HEK293 (cell line): ENCODE measurements around the gene CAMK2D.

Source experiments
- CTCF ChIA-PET: fragments of 350-600 bp; formaldehyde crosslinking; extraction: SDS; loops from one replicate; lab custom pipeline; 2021; ENCODE audit warnings: antibody characterized with exemption; lab: Yijun Ruan, JAX
- POLR2A ChIA-PET: fragments of 300-600 bp; formaldehyde crosslinking; extraction: SDS; loops from one replicate; lab custom pipeline; 2020; ENCODE audit warnings: antibody characterized with exemption, inconsistent platforms; lab: Yijun Ruan, JAX
- H3K27ac ChIP-seq: fragments of 200-500 bp; sonication (Bioruptor generic); 2 replicates; pipeline ENCODE4 v1.5.1; 2014; ENCODE audit warnings: low read depth, low read length, control low read depth, inconsistent platforms; ENCODE audit errors: extremely low read depth
- H3K36me3 ChIP-seq, 2 experiments: fragments of 200-500 bp in 1 of 2; sonication (Bioruptor generic) in 1 of 2; 1 replicate in 1 of 2; 2 replicates in 1 of 2; pipeline ENCODE4 v1.5.1; 2014 to 2017; ENCODE audit warnings: inconsistent platforms in 2 of 2, low read length in 2 of 2; ENCODE audit not compliant: control insufficient read depth in 2 of 2, insufficient read depth in 1 of 2
- H3K4me1 ChIP-seq: fragments of 200-500 bp; sonication (Bioruptor generic); 2 replicates; pipeline ENCODE4 v1.5.1; 2014; ENCODE audit warnings: mild to moderate bottlenecking, low read length, inconsistent platforms; ENCODE audit not compliant: control insufficient read depth, insufficient read depth
- H3K4me3 ChIP-seq: 2 replicates; pipeline ENCODE4 v1.5.1; 2011; ENCODE audit warnings: low read depth, mild to moderate bottlenecking, control low read depth, low read length, moderate library complexity
- H3K9me3 ChIP-seq: fragments of 200-500 bp; sonication (Bioruptor generic); 2 replicates; pipeline ENCODE4 v1.5.1; 2014; ENCODE audit warnings: low read depth, low read length, inconsistent platforms; ENCODE audit not compliant: control insufficient read depth, insufficient read depth
- BCL11A ChIP-seq: fragments of 450-650 bp; formaldehyde crosslinking; IDR thresholded peaks from 2 replicates; pipeline ENCODE4 v1.5.1; 2016; ENCODE audit warnings: low read depth, missing biosample characterization, missing genetic modification characterization
- HOXD13 ChIP-seq: sonication (generic); formaldehyde crosslinking; IDR thresholded peaks from 2 replicates; pipeline ENCODE4 v1.8.0; 2022; ENCODE audit warnings: missing genetic modification reagents, borderline replicate concordance
- IKZF3 ChIP-seq: fragments of 450-650 bp; IDR thresholded peaks from 2 replicates; pipeline ENCODE4 v1.5.0; 2018; ENCODE audit warnings: missing biosample characterization, mild to moderate bottlenecking, missing genetic modification characterization, moderate library complexity
- SETDB1 ChIP-seq: IDR thresholded peaks from one replicate; pipeline ENCODE4 v1.6.1; 2017; ENCODE audit warnings: mild to moderate bottlenecking, low read length, moderate library complexity, mixed read lengths; ENCODE audit not compliant: insufficient read length
- ZBTB17 ChIP-seq: fragments of 450-650 bp; formaldehyde crosslinking; IDR thresholded peaks from 2 replicates; pipeline ENCODE4 v1.5.1; 2016; ENCODE audit warnings: missing biosample characterization, missing genetic modification characterization
- ZFP3 ChIP-seq: fragments of 450-650 bp; formaldehyde crosslinking; IDR thresholded peaks from 2 replicates; pipeline ENCODE4 v1.5.1; 2016; ENCODE audit warnings: low read depth, missing biosample characterization, missing genetic modification characterization
- ZNF10 ChIP-seq: fragments of 450-650 bp; formaldehyde crosslinking; IDR thresholded peaks from 2 replicates; pipeline ENCODE4 v1.5.1; 2017; ENCODE audit warnings: missing biosample characterization, missing genetic modification characterization
- ZNF169 ChIP-seq: fragments of 450-650 bp; formaldehyde crosslinking; IDR thresholded peaks from 2 replicates; pipeline ENCODE4 v1.5.1; 2016; ENCODE audit warnings: missing biosample characterization, missing genetic modification characterization
- ZNF223 ChIP-seq: fragments of 450-650 bp; formaldehyde crosslinking; IDR thresholded peaks from 2 replicates; pipeline ENCODE4 v1.5.1; 2016; ENCODE audit warnings: missing biosample characterization, missing genetic modification characterization
- ZNF23 ChIP-seq: fragments of 450-650 bp; formaldehyde crosslinking; IDR thresholded peaks from 2 replicates; pipeline ENCODE4 v1.5.1; 2016; ENCODE audit warnings: missing biosample characterization, missing genetic modification characterization, borderline replicate concordance
- ZNF239 ChIP-seq: fragments of 450-650 bp; formaldehyde crosslinking; IDR thresholded peaks from 2 replicates; pipeline ENCODE4 v1.5.1; 2016; ENCODE audit warnings: missing biosample characterization, missing genetic modification characterization
- ZNF311 ChIP-seq: fragments of 450-650 bp; formaldehyde crosslinking; IDR thresholded peaks from 2 replicates; pipeline ENCODE4 v1.5.1; 2017; ENCODE audit warnings: missing biosample characterization, missing genetic modification characterization, borderline replicate concordance
- ZNF530 ChIP-seq: fragments of 450-650 bp; formaldehyde crosslinking; IDR thresholded peaks from 2 replicates; pipeline ENCODE4 v1.5.1; 2016; ENCODE audit warnings: low read depth, missing biosample characterization, missing genetic modification characterization
- ZNF843 ChIP-seq: fragments of 450-650 bp; formaldehyde crosslinking; IDR thresholded peaks from 2 replicates; pipeline ENCODE4 v1.5.1; 2016; ENCODE audit warnings: missing biosample characterization, missing genetic modification characterization
- TF ChIP-seq, protein P1 (sequence below): fragments of 450-650 bp; formaldehyde crosslinking; IDR thresholded peaks from 2 replicates; pipeline ENCODE4 v1.5.1; 2016; ENCODE audit warnings: missing biosample characterization, missing genetic modification characterization
- TF ChIP-seq, protein P2 (sequence below): fragments of 450-650 bp; formaldehyde crosslinking; IDR thresholded peaks from 2 replicates; pipeline ENCODE4 v1.5.1; 2016; ENCODE audit warnings: missing biosample characterization, missing genetic modification characterization
- TF ChIP-seq, protein P3 (sequence below): fragments of 450-650 bp; formaldehyde crosslinking; IDR thresholded peaks from 2 replicates; pipeline ENCODE4 v1.5.1; 2016; ENCODE audit warnings: missing biosample characterization, missing genetic modification characterization, borderline replicate concordance
- TF ChIP-seq, protein P4 (sequence below): fragments of 450-650 bp; formaldehyde crosslinking; IDR thresholded peaks from 2 replicates; pipeline ENCODE4 v1.5.1; 2017; ENCODE audit warnings: missing biosample characterization, missing genetic modification characterization

The CAMK2D gene

DNA sequence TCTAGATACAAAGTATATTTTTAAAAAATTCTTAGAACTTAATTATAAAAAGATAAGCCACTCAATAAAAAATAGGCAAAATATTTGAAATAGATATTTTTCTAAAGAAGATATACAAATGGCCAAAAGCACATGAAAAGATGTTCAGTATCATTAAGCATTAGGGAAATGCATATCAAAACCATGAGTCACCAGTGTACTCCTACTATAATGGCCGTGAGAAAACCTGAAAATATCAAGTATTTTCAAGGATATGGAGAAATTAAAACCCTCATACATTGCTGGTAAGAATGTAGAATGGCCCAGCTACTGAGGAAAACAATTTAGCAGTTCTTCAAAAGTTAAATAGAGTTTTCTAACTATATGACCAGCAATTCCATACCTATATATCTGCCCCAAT is 337.9 kb downstream of the CAMK2D start (continued):
- TF ChIP-seq, protein P1, sequence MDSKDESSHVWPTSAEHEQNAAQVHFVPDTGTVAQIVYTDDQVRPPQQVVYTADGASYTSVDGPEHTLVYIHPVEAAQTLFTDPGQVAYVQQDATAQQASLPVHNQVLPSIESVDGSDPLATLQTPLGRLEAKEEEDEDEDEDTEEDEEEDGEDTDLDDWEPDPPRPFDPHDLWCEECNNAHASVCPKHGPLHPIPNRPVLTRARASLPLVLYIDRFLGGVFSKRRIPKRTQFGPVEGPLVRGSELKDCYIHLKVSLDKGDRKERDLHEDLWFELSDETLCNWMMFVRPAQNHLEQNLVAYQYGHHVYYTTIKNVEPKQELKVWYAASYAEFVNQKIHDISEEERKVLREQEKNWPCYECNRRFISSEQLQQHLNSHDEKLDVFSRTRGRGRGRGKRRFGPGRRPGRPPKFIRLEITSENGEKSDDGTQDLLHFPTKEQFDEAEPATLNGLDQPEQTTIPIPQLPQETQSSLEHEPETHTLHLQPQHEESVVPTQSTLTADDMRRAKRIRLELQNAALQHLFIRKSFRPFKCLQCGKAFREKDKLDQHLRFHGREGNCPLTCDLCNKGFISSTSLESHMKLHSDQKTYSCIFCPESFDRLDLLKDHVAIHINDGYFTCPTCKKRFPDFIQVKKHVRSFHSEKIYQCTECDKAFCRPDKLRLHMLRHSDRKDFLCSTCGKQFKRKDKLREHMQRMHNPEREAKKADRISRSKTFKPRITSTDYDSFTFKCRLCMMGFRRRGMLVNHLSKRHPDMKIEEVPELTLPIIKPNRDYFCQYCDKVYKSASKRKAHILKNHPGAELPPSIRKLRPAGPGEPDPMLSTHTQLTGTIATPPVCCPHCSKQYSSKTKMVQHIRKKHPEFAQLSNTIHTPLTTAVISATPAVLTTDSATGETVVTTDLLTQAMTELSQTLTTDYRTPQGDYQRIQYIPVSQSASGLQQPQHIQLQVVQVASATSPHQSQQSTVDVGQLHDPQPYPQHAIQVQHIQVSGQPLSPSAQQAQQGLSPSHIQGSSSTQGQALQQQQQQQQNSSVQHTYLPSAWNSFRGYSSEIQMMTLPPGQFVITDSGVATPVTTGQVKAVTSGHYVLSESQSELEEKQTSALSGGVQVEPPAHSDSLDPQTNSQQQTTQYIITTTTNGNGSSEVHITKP (tag by site-specific recombination), result no peak
- TF ChIP-seq, protein P2, sequence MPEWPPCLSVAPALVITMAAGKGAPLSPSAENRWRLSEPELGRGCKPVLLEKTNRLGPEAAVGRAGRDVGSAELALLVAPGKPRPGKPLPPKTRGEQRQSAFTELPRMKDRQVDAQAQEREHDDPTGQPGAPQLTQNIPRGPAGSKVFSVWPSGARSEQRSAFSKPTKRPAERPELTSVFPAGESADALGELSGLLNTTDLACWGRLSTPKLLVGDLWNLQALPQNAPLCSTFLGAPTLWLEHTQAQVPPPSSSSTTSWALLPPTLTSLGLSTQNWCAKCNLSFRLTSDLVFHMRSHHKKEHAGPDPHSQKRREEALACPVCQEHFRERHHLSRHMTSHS (tag by site-specific recombination), result no peak
- TF ChIP-seq ZNF530 (no peak), BCL11A (no peak), IKZF3 (tag by site-specific recombination) (no peak), ZNF311 (tag by site-specific recombination) (no peak)
- TF ChIP-seq, protein P3, sequence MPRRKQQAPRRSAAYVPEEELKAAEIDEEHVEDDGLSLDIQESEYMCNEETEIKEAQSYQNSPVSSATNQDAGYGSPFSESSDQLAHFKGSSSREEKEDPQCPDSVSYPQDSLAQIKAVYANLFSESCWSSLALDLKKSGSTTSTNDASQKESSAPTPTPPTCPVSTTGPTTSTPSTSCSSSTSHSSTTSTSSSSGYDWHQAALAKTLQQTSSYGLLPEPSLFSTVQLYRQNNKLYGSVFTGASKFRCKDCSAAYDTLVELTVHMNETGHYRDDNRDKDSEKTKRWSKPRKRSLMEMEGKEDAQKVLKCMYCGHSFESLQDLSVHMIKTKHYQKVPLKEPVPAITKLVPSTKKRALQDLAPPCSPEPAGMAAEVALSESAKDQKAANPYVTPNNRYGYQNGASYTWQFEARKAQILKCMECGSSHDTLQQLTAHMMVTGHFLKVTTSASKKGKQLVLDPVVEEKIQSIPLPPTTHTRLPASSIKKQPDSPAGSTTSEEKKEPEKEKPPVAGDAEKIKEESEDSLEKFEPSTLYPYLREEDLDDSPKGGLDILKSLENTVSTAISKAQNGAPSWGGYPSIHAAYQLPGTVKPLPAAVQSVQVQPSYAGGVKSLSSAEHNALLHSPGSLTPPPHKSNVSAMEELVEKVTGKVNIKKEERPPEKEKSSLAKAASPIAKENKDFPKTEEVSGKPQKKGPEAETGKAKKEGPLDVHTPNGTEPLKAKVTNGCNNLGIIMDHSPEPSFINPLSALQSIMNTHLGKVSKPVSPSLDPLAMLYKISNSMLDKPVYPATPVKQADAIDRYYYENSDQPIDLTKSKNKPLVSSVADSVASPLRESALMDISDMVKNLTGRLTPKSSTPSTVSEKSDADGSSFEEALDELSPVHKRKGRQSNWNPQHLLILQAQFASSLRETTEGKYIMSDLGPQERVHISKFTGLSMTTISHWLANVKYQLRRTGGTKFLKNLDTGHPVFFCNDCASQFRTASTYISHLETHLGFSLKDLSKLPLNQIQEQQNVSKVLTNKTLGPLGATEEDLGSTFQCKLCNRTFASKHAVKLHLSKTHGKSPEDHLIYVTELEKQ, result no peak

- CTCF ChIA-PET, result no interaction called here
- TF ChIP-seq SETDB1 (peak; percentile 75), ZBTB17 (tag by site-specific recombination) (no peak)
- TF ChIP-seq, all 188 proteins: peak for 1
- Histone ChIP-seq H3K36me3 (no peaks in the 10 kb centered on the region), H3K9me3 (no peaks in the 10 kb centered on the region), H3K27ac (no peak overlapping the region), H3K4me3 (no peak overlapping the region), H3K4me1 (no peaks in the 10 kb centered on the region)
- POLR2A ChIA-PET, result no interaction called here
Observed at GRCh38 chr4:113420938-113421337, 340.6 kb downstream of the CAMK2D start.

GRCh38 chr4:113419631-113420030 is 341.9 kb downstream of the CAMK2D start:
- CTCF ChIA-PET, result no interaction called here
- TF ChIP-seq ZNF10 (tag by site-specific recombination) (no peak), ZNF239 (tag by site-specific recombination) (no peak), HOXD13 (CRISPR knock-in tag) (no peak), ZNF169 (tag by site-specific recombination) (no peak), ZNF23 (no peak), ZNF843 (tag by site-specific recombination) (no peak), ZNF223 (no peak), ZFP3 (tag by site-specific recombination) (no peak)
- TF ChIP-seq, protein P4, sequence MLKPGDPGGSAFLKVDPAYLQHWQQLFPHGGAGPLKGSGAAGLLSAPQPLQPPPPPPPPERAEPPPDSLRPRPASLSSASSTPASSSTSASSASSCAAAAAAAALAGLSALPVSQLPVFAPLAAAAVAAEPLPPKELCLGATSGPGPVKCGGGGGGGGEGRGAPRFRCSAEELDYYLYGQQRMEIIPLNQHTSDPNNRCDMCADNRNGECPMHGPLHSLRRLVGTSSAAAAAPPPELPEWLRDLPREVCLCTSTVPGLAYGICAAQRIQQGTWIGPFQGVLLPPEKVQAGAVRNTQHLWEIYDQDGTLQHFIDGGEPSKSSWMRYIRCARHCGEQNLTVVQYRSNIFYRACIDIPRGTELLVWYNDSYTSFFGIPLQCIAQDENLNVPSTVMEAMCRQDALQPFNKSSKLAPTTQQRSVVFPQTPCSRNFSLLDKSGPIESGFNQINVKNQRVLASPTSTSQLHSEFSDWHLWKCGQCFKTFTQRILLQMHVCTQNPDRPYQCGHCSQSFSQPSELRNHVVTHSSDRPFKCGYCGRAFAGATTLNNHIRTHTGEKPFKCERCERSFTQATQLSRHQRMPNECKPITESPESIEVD (tag by site-specific recombination), result no peak
- TF ChIP-seq, protein P3, result no peak

More at GRCh38 chr4:113419631-113420030, 341.9 kb downstream of the CAMK2D start:
- Histone ChIP-seq H3K27ac (no peak overlapping the region), H3K4me3 (no peak overlapping the region), H3K36me3 (no peaks in the 10 kb centered on the region), H3K4me1 (no peaks in the 10 kb centered on the region), H3K9me3 (no peaks in the 10 kb centered on the region)
- POLR2A ChIA-PET, result no interaction called here
